Measurements from ENCODE around the gene BCL11A. TPM values are rescaled to one million over a fixed set of nuclear protein-coding genes. Genes with fewer than 3 reads are reported as not detected.

The BCL11A gene
- polyA plus RNA-seq, 1 donor from 2014 or later, result 44.0 TPM

- Histone ChIP-seq H4K20me1 (ENCODE audit: insufficient read depth) (no peaks in the 10 kb centered on the region), H3K36me3 (ENCODE audit: insufficient read depth, low read length) (no peaks in the 10 kb centered on the region), H3K4me2 (ENCODE audit: low read length) (no peak overlapping the region), H3K27me3 (ENCODE audit: insufficient read depth, low read depth, low read length) (peaks cover 50% of the 10 kb centered on the region), H3K27ac (ENCODE audit: low read length) (no peak overlapping the region), H3F3A (ENCODE audit: insufficient read depth, low read length, poor library complexity, severe bottlenecking) (peaks cover 2% of the 10 kb centered on the region), H3K4me3 (ENCODE audit: low read length) (no peak overlapping the region), H3K9ac (ENCODE audit: low read length) (no peak overlapping the region), H3K79me2 (replicated peaks; ENCODE audit: insufficient read depth, low read length) (no peaks in the 10 kb centered on the region), H3K9me2 (ENCODE audit: insufficient read depth, low read length) (no peaks in the 10 kb centered on the region), H3K9me3 (ENCODE audit: low read length) (no peaks in the 10 kb centered on the region), H2AFZ (ENCODE audit: low read depth, low read length) (no peak overlapping the region)
- TF ChIP-seq CTCF (IDR thresholded peaks at IDR 0.05; ENCODE audit: poor library complexity, severe bottlenecking) (no peak), REST (IDR thresholded peaks at IDR 0.05; ENCODE audit: borderline replicate concordance) (no peak), SMC3 (conservative IDR thresholded peaks at IDR 0.05; ENCODE audit: poor library complexity) (no peak), POLR2AphosphoS5 (IDR thresholded peaks at IDR 0.05) (no peak), EP300 (conservative IDR thresholded peaks at IDR 0.05; ENCODE audit: poor library complexity, severe bottlenecking) (no peak), RAD21 (conservative IDR thresholded peaks at IDR 0.05) (no peak)
These were observed 6.4 kb upstream of the BCL11A start for GRCh38 chr2:60559880-60560279.

- Histone ChIP-seq H3K27ac (ENCODE audit: low read length) (no peak overlapping the region), H2AFZ (ENCODE audit: low read depth, low read length) (no peak overlapping the region), H3K9ac (ENCODE audit: low read length) (no peak overlapping the region), H4K20me1 (ENCODE audit: insufficient read depth) (no peaks in the 10 kb centered on the region), H3K9me3 (ENCODE audit: low read length) (no peaks in the 10 kb centered on the region), H3K27me3 (ENCODE audit: insufficient read depth, low read depth, low read length) (peaks cover 52% of the 10 kb centered on the region), H3K36me3 (ENCODE audit: insufficient read depth, low read length) (no peaks in the 10 kb centered on the region), H3K79me2 (replicated peaks; ENCODE audit: insufficient read depth, low read length) (no peaks in the 10 kb centered on the region), H3F3A (ENCODE audit: insufficient read depth, low read length, poor library complexity, severe bottlenecking) (peaks cover 2% of the 10 kb centered on the region), H3K4me2 (ENCODE audit: low read length) (no peak overlapping the region), H3K4me3 (ENCODE audit: low read length) (no peak overlapping the region), H3K9me2 (ENCODE audit: insufficient read depth, low read length) (no peaks in the 10 kb centered on the region)
- TF ChIP-seq CTCF (IDR thresholded peaks at IDR 0.05; ENCODE audit: poor library complexity, severe bottlenecking), result no peak
- TF ChIP-seq POLR2AphosphoS5 (IDR thresholded peaks at IDR 0.05), result no peak
- TF ChIP-seq RAD21 (conservative IDR thresholded peaks at IDR 0.05), result no peak
- TF ChIP-seq MXI1 (conservative IDR thresholded peaks at IDR 0.05; ENCODE audit: poor library complexity, severe bottlenecking), result no peak
- no peak for TF ChIP-seq REST (IDR thresholded peaks at IDR 0.05; ENCODE audit: borderline replicate concordance)
- no peak for TF ChIP-seq EZH2 (IDR thresholded peaks at IDR 0.05; ENCODE audit: borderline replicate concordance, insufficient read depth, low read length, poor library complexity, severe bottlenecking)
- TF ChIP-seq TAF1 (IDR thresholded peaks at IDR 0.05; ENCODE audit: low read depth), result no peak
- no peak for TF ChIP-seq SMC3 (conservative IDR thresholded peaks at IDR 0.05; ENCODE audit: poor library complexity)
- no peak for TF ChIP-seq EP300 (conservative IDR thresholded peaks at IDR 0.05; ENCODE audit: poor library complexity, severe bottlenecking)
These were observed 5.1 kb upstream of the BCL11A start for GRCh38 chr2:60558536-60558935.
